ENCODE data around the gene MAGEA2. TPM values are rescaled to one million over a fixed set of nuclear protein-coding genes. Genes with fewer than 3 reads are reported as not detected.
"Not testable (repeated sequence)": the region's sequence is repeated elsewhere in the genome, so short reads cannot be mapped to it uniquely, and the experiment has no call there.

MAGEA2 gene
- total RNA-seq, 1 experiment from 2014 or later: 14.0 TPM

GRCh38 chrX:152735101-152735500 is 18.5 kb downstream of the MAGEA2 start:
- no peaks in the 10 kb centered on the region for H3K36me3 Mint-ChIP-seq
- DNase-seq (ENCODE audit: low spot score) (no peak), ATAC-seq (no peak)
- H3K4me1 Mint-ChIP-seq: no peaks in the 10 kb centered on the region
- no peak overlapping the region for H3K27ac Mint-ChIP-seq
- POLR2A ChIA-PET: no interaction called here
- CTCF ChIA-PET: no interaction called here
- H3K9me3 Mint-ChIP-seq: no peaks in the 10 kb centered on the region
- H3K27me3 Mint-ChIP-seq (ENCODE audit: low read depth): peaks cover 19% of the 10 kb centered on the region
- no peak overlapping the region for H3K4me3 Mint-ChIP-seq
- TF ChIP-seq EMX1 (CRISPR knock-in tag; IDR thresholded peaks at IDR 0.05): no peak
- TF ChIP-seq TEAD4 (CRISPR knock-in tag; IDR thresholded peaks at IDR 0.05): no peak
- TF ChIP-seq MAX (CRISPR knock-in tag; IDR thresholded peaks at IDR 0.05): no peak

GRCh38 chrX:152734143-152734858 is 19.3 kb downstream of the MAGEA2 start:
- CTCF ChIA-PET: interaction anchor here (0.6 kb wide), 1 partner anchor 596 kb away, joined by 4 read pairs; no protein-coding TSS in a partner anchor

GRCh38 chrX:152733261-152733975 is 20.2 kb downstream of the MAGEA2 start, which contains the start of the genes CSAG1 and MAGEA12:
Gene CSAG1 (minus strand): TSS chrX:152733721. CDS start chrX:152732460, 1,261 bp downstream.
Gene MAGEA12 (plus strand): TSS chrX:152733757. CDS start chrX:152736162, 2,405 bp downstream.
- Mint-ChIP-seq H3K4me1 (no peaks in the 10 kb centered on the region), H3K9me3 (no peaks in the 10 kb centered on the region), H3K27ac (no peak within 1 kb of the TSS), H3K36me3 (no peaks in the 10 kb centered on the region), H3K27me3 (ENCODE audit: low read depth) (peaks cover 14% of the 10 kb centered on the region), H3K4me3 (no peak within 1 kb of the TSS)
- CTCF ChIA-PET: no interaction called here
- no peak for ATAC-seq
- POLR2A ChIA-PET: no interaction called here
- DNase-seq (ENCODE audit: low spot score): no peak
- TF ChIP-seq MLX (CRISPR knock-in tag; IDR thresholded peaks at IDR 0.05): no peak
- no peak for TF ChIP-seq FOXJ3 (CRISPR knock-in tag; IDR thresholded peaks at IDR 0.05; ENCODE audit: borderline replicate concordance)
- TF ChIP-seq ZNF219 (CRISPR knock-in tag; IDR thresholded peaks at IDR 0.05; ENCODE audit: borderline replicate concordance): no peak
- no peak for TF ChIP-seq ZNF121 (CRISPR knock-in tag; IDR thresholded peaks at IDR 0.05)
- TF ChIP-seq FOXP1 (CRISPR knock-in tag; IDR thresholded peaks at IDR 0.05; ENCODE audit: borderline replicate concordance): no peak
- TF ChIP-seq SMAD3 (CRISPR knock-in tag; IDR thresholded peaks at IDR 0.05; ENCODE audit: borderline replicate concordance): no peak
- no peak for TF ChIP-seq ESRRA (CRISPR knock-in tag; IDR thresholded peaks at IDR 0.05; ENCODE audit: borderline replicate concordance)
- no peak for TF ChIP-seq SP1 (CRISPR knock-in tag; conservative IDR thresholded peaks at IDR 0.05)
- no peak for TF ChIP-seq ZMAT4 (CRISPR knock-in tag; IDR thresholded peaks at IDR 0.05)
- TF ChIP-seq CDX4 (CRISPR knock-in tag; IDR thresholded peaks at IDR 0.05; ENCODE audit: borderline replicate concordance): no peak
- TF ChIP-seq NR3C1 (CRISPR knock-in tag; conservative IDR thresholded peaks at IDR 0.05; ENCODE audit: low read depth): no peak
- no peak for TF ChIP-seq PRDM15 (CRISPR knock-in tag; IDR thresholded peaks at IDR 0.05)
- no peak for TF ChIP-seq TCF7 (CRISPR knock-in tag; IDR thresholded peaks at IDR 0.05; ENCODE audit: low read depth)
- TF ChIP-seq RORB (CRISPR knock-in tag; IDR thresholded peaks at IDR 0.05): no peak
- no peak for TF ChIP-seq ATF3 (CRISPR knock-in tag; conservative IDR thresholded peaks at IDR 0.05)
- no peak for TF ChIP-seq ZNF425 (CRISPR knock-in tag; conservative IDR thresholded peaks at IDR 0.05)

More at GRCh38 chrX:152734143-152734858, 19.3 kb downstream of the MAGEA2 start:
- ATAC-seq; DNase-seq (ENCODE audit: low spot score); POLR2A ChIA-PET; H3K4me1 Mint-ChIP-seq; H3K9me3 Mint-ChIP-seq; H3K27ac Mint-ChIP-seq; H3K4me3 Mint-ChIP-seq; H3K36me3 Mint-ChIP-seq: not testable (repeated sequence)
- H3K27me3 Mint-ChIP-seq (ENCODE audit: low read depth): peaks cover 14% of the 10 kb centered on the region

All from WTC11 (cell line).